HG02840 (cell line): ENCODE results near the gene ADAMTS2.

Experiments used
- ATAC-seq: cut with Tn5 transposase; IDR thresholded peaks from one replicate; pipeline ENCODE4 v1.9.1; 2021; ENCODE audit warnings: mild to moderate bottlenecking, moderate library complexity, moderate number of reproducible peaks; ENCODE audit not compliant: unreplicated experiment, low FRiP score

Gene ADAMTS2

GRCh38 chr5:179079165-179079987 is 265.9 kb downstream of the ADAMTS2 start:
- ATAC-seq, result no peak

- ATAC-seq, result no peak
These were observed 279.6 kb downstream of the ADAMTS2 start for GRCh38 chr5:179065703-179066102.

- ATAC-seq, result no peak
These were observed 284.2 kb downstream of the ADAMTS2 start for GRCh38 chr5:179061025-179061424.
